ENCODE measurements around the gene PIAS2. TPM values are rescaled to one million over a fixed set of nuclear protein-coding genes. Genes with fewer than 3 reads are reported as not detected.

PIAS2 gene
- total and polyA plus RNA-seq, 2 of the 13 experiments (the other 11 are each of a cell fraction or from before 2014, with no cell fraction given), result 12.2 to 12.7 TPM

- no peak overlapping the region for H3K4me3 ChIP-seq (replicated peaks in 1 of 3; ENCODE audit: insufficient read depth in 1 of 3, low read depth in 2 of 3, low read length in 3 of 3)
- no TSS peak for BruUV-seq (replicated peaks)
- H2AFZ ChIP-seq (ENCODE audit: low read length), result no peak overlapping the region
- in situ Hi-C loops (cut with HindIII; ENCODE audit: extremely low pct_ligation_motif_present, low pct_unique_long_range_greater_than_20kb), result no loop called here
- TF ChIP-seq ZNF816 (CRISPR knock-in tag; IDR thresholded peaks at IDR 0.05; ENCODE audit: borderline replicate concordance) (no peak), ZNF33A (CRISPR knock-in tag; IDR thresholded peaks at IDR 0.05; ENCODE audit: borderline replicate concordance) (no peak), ZBED4 (CRISPR knock-in tag; IDR thresholded peaks at IDR 0.05; ENCODE audit: borderline replicate concordance) (no peak), SIX1 (CRISPR knock-in tag; IDR thresholded peaks at IDR 0.05; ENCODE audit: borderline replicate concordance) (no peak), RBFOX2 (IDR thresholded peaks at IDR 0.05; ENCODE audit: low read depth, low read length) (no peak), ATF4 (CRISPR knock-in tag; IDR thresholded peaks at IDR 0.05) (no peak), ZBTB39 (CRISPR knock-in tag; IDR thresholded peaks at IDR 0.05) (no peak)
- H4K20me1 ChIP-seq (ENCODE audit: insufficient read depth, low read length), result no peaks in the 10 kb centered on the region
- ATAC-seq (no peak), DNase-seq (ENCODE audit: low spot score) (no peak), FAIRE-seq (no peak)
- ChIA-PET POLR2A (no interaction called here), CTCF (ENCODE audit: low intra/inter-chr PET ratio, low total read pairs) (no interaction called here)
- H3K9me3 ChIP-seq (ENCODE audit: low read length), result no peaks in the 10 kb centered on the region
- H3K27me3 ChIP-seq (ENCODE audit: control insufficient read depth in 1 of 2, insufficient read depth in 2 of 2, low read length in 2 of 2), result peaks cover 4 to 45% of the 10 kb centered on the region in 2 experiments; a peak in 4 of 5 replicates
- H3K4me2 ChIP-seq (ENCODE audit: low read depth, low read length), result no peak overlapping the region
- no peaks in the 10 kb centered on the region for H3K36me3 ChIP-seq (replicated peaks in 1 of 2; ENCODE audit: control insufficient read depth in 1 of 2, insufficient read depth in 2 of 2, low read length in 2 of 2)
- H3K79me2 ChIP-seq (ENCODE audit: insufficient read depth, low read length), result no peaks in the 10 kb centered on the region
- intact Hi-C loops (cut with micrococcal nuclease; ENCODE audit: unreplicated experiment), result no loop called here
- no peak overlapping the region for H3K9ac ChIP-seq (ENCODE audit: insufficient read depth, low read depth, low read length)
- H3K4me1 ChIP-seq (ENCODE audit: insufficient read depth, low read length), result no peaks in the 10 kb centered on the region
- no peak overlapping the region for H3K27ac ChIP-seq (ENCODE audit: extremely low read length, insufficient read depth, low read length)
- 22% methylated on average over 3 of the region's 3 CpGs for WGBS (ENCODE audit: low lambda C conversion rate)
Observed at GRCh38 chr18:46754188-46754587, 163.1 kb downstream of the PIAS2 start.

Other genes with a start within 250 kb of the PIAS2 start
- 0.07 and 0.08 TPM in 2 replicates for gene ST8SIA5, start 160.5 kb downstream of the PIAS2 start, total RNA-seq (2016; rRNA removed; fragmentation: Illumina TruSeq; extraction: Trizol)
- gene ST8SIA5, start 160.5 kb downstream of the PIAS2 start, polyA plus RNA-seq (2011; rRNA removed), result 0.20 and 0.76 TPM in 2 replicates
- not detected in 2 replicates for gene KATNAL2, start 95 bp upstream of the PIAS2 start, total RNA-seq (2016; rRNA removed; fragmentation: Illumina TruSeq; extraction: Trizol)
- gene KATNAL2, start 95 bp upstream of the PIAS2 start, polyA plus RNA-seq (2011; rRNA removed), result not detected in 2 replicates
- gene ELOA2, start 118.1 kb upstream of the PIAS2 start, total RNA-seq (2016; rRNA removed; fragmentation: Illumina TruSeq; extraction: Trizol), result not detected in 2 replicates
- gene ELOA2, start 118.1 kb upstream of the PIAS2 start, polyA plus RNA-seq (2011; rRNA removed), result not detected in 2 replicates
- gene HDHD2, start 233.0 kb upstream of the PIAS2 start, total RNA-seq (2016; rRNA removed; fragmentation: Illumina TruSeq; extraction: Trizol), result 34.7 and 44.4 TPM in 2 replicates
- 10.0 and 10.2 TPM in 2 replicates for gene HDHD2, start 233.0 kb upstream of the PIAS2 start, polyA plus RNA-seq (2011; rRNA removed)